SK-N-SH treated with all-trans-retinoic acid at 6 μM for 48 hours (cell line): ENCODE results near the gene PYGM.
A peak's percentile ranks its signal among the peaks of the same experiment; 100 is the strongest.

Experiments
- ATAC-seq: fragments of 200-7000 bp; cut with Tn5 transposase; 3 replicates; pipeline ENCODE4 v1.9.1; 2020; ENCODE audit warnings: mild to moderate bottlenecking, moderate library complexity
- ARNTL ChIP-seq: fragments of 450-650 bp; formaldehyde crosslinking; IDR thresholded peaks from 2 replicates; pipeline ENCODE4 v1.5.0; 2020; ENCODE audit warnings: low read depth, mild to moderate bottlenecking, moderate library complexity, borderline replicate concordance
- BACH2 ChIP-seq: fragments of 250-450 bp; sonication (Bioruptor Pico); IDR thresholded peaks from 2 replicates; pipeline ENCODE4 v1.9.0; 2021; ENCODE audit warnings: mild to moderate bottlenecking, borderline replicate concordance
- CSDC2 ChIP-seq: fragments of 250-450 bp; sonication (Bioruptor Pico); IDR thresholded peaks from 2 replicates; pipeline ENCODE4 v1.5.0; 2020; ENCODE audit warnings: mild to moderate bottlenecking, moderate library complexity
- ESRRG ChIP-seq: fragments of 250-450 bp; sonication (Bioruptor Pico); IDR thresholded peaks from 2 replicates; pipeline ENCODE4 v1.6.1; 2021; ENCODE audit warnings: mild to moderate bottlenecking
- GLIS3 ChIP-seq: fragments of 250-450 bp; sonication (Bioruptor Pico); IDR thresholded peaks from 2 replicates; pipeline ENCODE4 v1.5.0; 2020; ENCODE audit warnings: mild to moderate bottlenecking, moderate library complexity
- ISL1 ChIP-seq: fragments of 250-450 bp; sonication (Bioruptor Pico); IDR thresholded peaks from 2 replicates; pipeline ENCODE4 v2.1.2; 2022; ENCODE audit warnings: mild to moderate bottlenecking, moderate library complexity
- OSR1 ChIP-seq: fragments of 250-450 bp; sonication (Bioruptor Pico); IDR thresholded peaks from 2 replicates; pipeline ENCODE4 v1.8.0; 2022; ENCODE audit warnings: moderate library complexity, mild to moderate bottlenecking, inconsistent platforms
- PPARA ChIP-seq: fragments of 250-450 bp; sonication (Bioruptor Pico); IDR thresholded peaks from 2 replicates; pipeline ENCODE4 v1.5.0; 2020; ENCODE audit warnings: mild to moderate bottlenecking, borderline replicate concordance
- RARB ChIP-seq: fragments of 250-450 bp; sonication (Bioruptor Pico); IDR thresholded peaks from 2 replicates; pipeline ENCODE4 v1.8.0; 2021; ENCODE audit warnings: mild to moderate bottlenecking, moderate library complexity
- SNAI2 ChIP-seq: fragments of 250-450 bp; sonication (Bioruptor Pico); IDR thresholded peaks from 2 replicates; pipeline ENCODE4 v1.5.0; 2020; ENCODE audit warnings: mild to moderate bottlenecking, moderate library complexity
- TCF4 ChIP-seq: fragments of 250-450 bp; sonication (Bioruptor Pico); IDR thresholded peaks from 2 replicates; pipeline ENCODE4 v1.8.0; 2021; ENCODE audit warnings: mild to moderate bottlenecking, moderate library complexity, borderline replicate concordance
- TOX ChIP-seq: fragments of 250-450 bp; sonication (Bioruptor Pico); IDR thresholded peaks from 2 replicates; pipeline ENCODE4 v1.8.0; 2021; ENCODE audit warnings: mild to moderate bottlenecking, moderate library complexity, borderline replicate concordance
- ZC3H10 ChIP-seq: fragments of 250-450 bp; sonication (Bioruptor Pico); IDR thresholded peaks from 2 replicates; pipeline ENCODE4 v1.5.1; 2021; ENCODE audit warnings: mild to moderate bottlenecking, moderate library complexity
- ZFP30 ChIP-seq: fragments of 450-650 bp; formaldehyde crosslinking; IDR thresholded peaks from 2 replicates; pipeline ENCODE4 v1.5.0; 2022; ENCODE audit warnings: mild to moderate bottlenecking, moderate library complexity
- ZNF565 ChIP-seq: fragments of 450-650 bp; formaldehyde crosslinking; conservative IDR thresholded peaks from 2 replicates; pipeline ENCODE4 v1.5.0; 2020; ENCODE audit warnings: low read depth, mild to moderate bottlenecking, moderate library complexity
- ZNF70 ChIP-seq: fragments of 450-650 bp; formaldehyde crosslinking; IDR thresholded peaks from 2 replicates; pipeline ENCODE4 v1.5.0; 2020; ENCODE audit warnings: mild to moderate bottlenecking, moderate library complexity
- ZNF8 ChIP-seq: fragments of 450-650 bp; formaldehyde crosslinking; IDR thresholded peaks from 2 replicates; pipeline ENCODE4 v1.5.0; 2020; ENCODE audit warnings: mild to moderate bottlenecking, moderate library complexity
- TF ChIP-seq, protein P1 (sequence below): fragments of 250-450 bp; sonication (Bioruptor Pico); IDR thresholded peaks from 2 replicates; pipeline ENCODE4 v1.5.0; 2020; ENCODE audit warnings: mild to moderate bottlenecking, moderate library complexity
- TF ChIP-seq, protein P2 (sequence below): fragments of 250-450 bp; sonication (Bioruptor Pico); IDR thresholded peaks from 2 replicates; pipeline ENCODE4 v1.8.0; 2020; ENCODE audit warnings: mild to moderate bottlenecking, moderate library complexity, borderline replicate concordance
- TF ChIP-seq, protein P3 (sequence below): fragments of 250-450 bp; sonication (Bioruptor Pico); IDR thresholded peaks from 2 replicates; pipeline ENCODE4 v1.5.1; 2021; ENCODE audit warnings: mild to moderate bottlenecking, moderate library complexity
- TF ChIP-seq, protein P4 (sequence below): fragments of 250-450 bp; sonication (Bioruptor Pico); IDR thresholded peaks from 2 replicates; pipeline ENCODE4 v1.8.0; 2021; ENCODE audit warnings: low read depth, mild to moderate bottlenecking, moderate library complexity, borderline replicate concordance
- TF ChIP-seq, protein P5 (sequence below): fragments of 250-450 bp; sonication (Bioruptor Pico); IDR thresholded peaks from 2 replicates; pipeline ENCODE4 v1.5.1; 2020; ENCODE audit warnings: low read depth, mild to moderate bottlenecking, moderate library complexity

PYGM gene

DNA sequence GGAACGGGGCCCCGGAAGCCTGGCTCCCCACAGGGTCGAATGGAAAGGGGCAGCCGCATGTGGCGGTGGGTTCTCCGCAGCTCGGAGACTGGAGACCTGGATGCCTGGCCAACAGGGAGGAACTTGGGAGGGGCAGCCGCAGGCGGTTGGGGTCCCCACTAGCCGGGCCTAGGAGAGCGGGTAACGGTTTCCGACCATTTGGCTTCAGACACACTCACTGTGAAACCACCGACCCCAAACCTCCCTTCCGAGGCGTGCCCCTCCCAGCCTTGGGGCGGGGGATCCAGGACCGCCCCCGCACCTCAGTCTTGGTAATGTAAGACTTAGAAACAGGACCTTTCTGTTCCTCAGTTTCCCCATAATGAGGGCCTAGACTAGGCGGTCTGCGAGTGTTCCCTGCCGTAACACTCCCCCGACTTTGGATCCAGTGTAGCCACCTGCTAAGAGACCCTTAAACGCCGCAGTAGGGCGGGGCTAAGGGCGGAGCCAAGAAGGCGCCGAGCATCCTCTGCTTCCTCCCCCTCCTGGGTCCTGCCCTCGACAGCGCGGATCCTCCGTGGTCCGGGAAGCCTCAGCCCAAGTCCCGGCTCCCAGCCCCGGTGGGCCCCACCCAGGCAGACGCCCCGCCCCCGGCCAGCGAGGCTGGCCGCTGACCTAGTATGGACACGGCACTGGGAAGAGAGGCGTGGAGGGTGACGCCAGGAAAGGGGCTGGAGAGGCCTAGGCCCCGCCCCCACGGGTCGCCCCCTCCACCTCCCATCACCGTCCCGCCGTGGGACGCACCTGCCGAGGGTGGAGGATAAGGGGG lies 14.0 kb downstream of the PYGM start:
- ATAC-seq: peak; percentile 73

DNA sequence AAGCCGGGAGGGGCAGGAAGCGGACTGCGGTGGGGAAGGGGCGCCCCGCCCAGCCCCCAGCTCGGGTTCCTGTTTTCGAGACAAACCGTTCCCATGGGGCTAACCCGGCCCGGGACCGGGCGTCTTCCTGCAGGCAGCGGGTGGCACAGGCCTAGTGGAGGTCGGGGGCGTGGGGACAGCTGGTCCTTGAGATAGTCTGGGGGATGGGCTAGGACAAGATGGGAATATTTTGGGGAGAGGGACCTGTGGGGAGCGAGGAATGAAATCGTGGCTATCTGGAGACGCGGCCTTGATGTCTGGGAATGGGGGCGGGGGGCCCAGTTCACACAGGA lies 14.6 kb downstream of the PYGM start:
- ATAC-seq: no peak
- no peak for TF ChIP-seq RARB
- TF ChIP-seq, protein P1, sequence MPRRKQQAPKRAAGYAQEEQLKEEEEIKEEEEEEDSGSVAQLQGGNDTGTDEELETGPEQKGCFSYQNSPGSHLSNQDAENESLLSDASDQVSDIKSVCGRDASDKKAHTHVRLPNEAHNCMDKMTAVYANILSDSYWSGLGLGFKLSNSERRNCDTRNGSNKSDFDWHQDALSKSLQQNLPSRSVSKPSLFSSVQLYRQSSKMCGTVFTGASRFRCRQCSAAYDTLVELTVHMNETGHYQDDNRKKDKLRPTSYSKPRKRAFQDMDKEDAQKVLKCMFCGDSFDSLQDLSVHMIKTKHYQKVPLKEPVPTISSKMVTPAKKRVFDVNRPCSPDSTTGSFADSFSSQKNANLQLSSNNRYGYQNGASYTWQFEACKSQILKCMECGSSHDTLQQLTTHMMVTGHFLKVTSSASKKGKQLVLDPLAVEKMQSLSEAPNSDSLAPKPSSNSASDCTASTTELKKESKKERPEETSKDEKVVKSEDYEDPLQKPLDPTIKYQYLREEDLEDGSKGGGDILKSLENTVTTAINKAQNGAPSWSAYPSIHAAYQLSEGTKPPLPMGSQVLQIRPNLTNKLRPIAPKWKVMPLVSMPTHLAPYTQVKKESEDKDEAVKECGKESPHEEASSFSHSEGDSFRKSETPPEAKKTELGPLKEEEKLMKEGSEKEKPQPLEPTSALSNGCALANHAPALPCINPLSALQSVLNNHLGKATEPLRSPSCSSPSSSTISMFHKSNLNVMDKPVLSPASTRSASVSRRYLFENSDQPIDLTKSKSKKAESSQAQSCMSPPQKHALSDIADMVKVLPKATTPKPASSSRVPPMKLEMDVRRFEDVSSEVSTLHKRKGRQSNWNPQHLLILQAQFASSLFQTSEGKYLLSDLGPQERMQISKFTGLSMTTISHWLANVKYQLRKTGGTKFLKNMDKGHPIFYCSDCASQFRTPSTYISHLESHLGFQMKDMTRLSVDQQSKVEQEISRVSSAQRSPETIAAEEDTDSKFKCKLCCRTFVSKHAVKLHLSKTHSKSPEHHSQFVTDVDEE: no peak
- no peak for TF ChIP-seq SNAI2 (CRISPR knock-in tag)
- TF ChIP-seq ZNF8 (CRISPR knock-in tag): no peak
- no peak for TF ChIP-seq GLIS3 (CRISPR knock-in tag)
- TF ChIP-seq OSR1 (CRISPR knock-in tag): no peak
- TF ChIP-seq CSDC2 (CRISPR knock-in tag): no peak
- no peak for TF ChIP-seq PPARA
- no peak for TF ChIP-seq ISL1 (CRISPR knock-in tag)
- TF ChIP-seq TOX (CRISPR knock-in tag): no peak
- no peak for TF ChIP-seq ZNF70 (CRISPR knock-in tag)
- TF ChIP-seq ESRRG: no peak
- TF ChIP-seq, protein P2, sequence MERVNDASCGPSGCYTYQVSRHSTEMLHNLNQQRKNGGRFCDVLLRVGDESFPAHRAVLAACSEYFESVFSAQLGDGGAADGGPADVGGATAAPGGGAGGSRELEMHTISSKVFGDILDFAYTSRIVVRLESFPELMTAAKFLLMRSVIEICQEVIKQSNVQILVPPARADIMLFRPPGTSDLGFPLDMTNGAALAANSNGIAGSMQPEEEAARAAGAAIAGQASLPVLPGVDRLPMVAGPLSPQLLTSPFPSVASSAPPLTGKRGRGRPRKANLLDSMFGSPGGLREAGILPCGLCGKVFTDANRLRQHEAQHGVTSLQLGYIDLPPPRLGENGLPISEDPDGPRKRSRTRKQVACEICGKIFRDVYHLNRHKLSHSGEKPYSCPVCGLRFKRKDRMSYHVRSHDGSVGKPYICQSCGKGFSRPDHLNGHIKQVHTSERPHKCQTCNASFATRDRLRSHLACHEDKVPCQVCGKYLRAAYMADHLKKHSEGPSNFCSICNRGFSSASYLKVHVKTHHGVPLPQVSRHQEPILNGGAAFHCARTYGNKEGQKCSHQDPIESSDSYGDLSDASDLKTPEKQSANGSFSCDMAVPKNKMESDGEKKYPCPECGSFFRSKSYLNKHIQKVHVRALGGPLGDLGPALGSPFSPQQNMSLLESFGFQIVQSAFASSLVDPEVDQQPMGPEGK: no peak
- TF ChIP-seq, protein P3, sequence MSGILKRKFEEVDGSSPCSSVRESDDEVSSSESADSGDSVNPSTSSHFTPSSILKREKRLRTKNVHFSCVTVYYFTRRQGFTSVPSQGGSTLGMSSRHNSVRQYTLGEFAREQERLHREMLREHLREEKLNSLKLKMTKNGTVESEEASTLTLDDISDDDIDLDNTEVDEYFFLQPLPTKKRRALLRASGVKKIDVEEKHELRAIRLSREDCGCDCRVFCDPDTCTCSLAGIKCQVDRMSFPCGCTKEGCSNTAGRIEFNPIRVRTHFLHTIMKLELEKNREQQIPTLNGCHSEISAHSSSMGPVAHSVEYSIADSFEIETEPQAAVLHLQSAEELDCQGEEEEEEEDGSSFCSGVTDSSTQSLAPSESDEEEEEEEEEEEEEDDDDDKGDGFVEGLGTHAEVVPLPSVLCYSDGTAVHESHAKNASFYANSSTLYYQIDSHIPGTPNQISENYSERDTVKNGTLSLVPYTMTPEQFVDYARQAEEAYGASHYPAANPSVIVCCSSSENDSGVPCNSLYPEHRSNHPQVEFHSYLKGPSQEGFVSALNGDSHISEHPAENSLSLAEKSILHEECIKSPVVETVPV (CRISPR knock-in tag): no peak
- TF ChIP-seq, protein P4, sequence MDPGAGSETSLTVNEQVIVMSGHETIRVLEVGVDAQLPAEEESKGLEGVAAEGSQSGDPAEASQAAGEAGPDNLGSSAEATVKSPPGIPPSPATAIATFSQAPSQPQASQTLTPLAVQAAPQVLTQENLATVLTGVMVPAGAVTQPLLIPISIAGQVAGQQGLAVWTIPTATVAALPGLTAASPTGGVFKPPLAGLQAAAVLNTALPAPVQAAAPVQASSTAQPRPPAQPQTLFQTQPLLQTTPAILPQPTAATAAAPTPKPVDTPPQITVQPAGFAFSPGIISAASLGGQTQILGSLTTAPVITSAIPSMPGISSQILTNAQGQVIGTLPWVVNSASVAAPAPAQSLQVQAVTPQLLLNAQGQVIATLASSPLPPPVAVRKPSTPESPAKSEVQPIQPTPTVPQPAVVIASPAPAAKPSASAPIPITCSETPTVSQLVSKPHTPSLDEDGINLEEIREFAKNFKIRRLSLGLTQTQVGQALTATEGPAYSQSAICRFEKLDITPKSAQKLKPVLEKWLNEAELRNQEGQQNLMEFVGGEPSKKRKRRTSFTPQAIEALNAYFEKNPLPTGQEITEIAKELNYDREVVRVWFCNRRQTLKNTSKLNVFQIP (CRISPR knock-in tag): no peak
- TF ChIP-seq BACH2: no peak
- TF ChIP-seq ZC3H10 (CRISPR knock-in tag): no peak
- TF ChIP-seq TCF4 (CRISPR knock-in tag): no peak
- no peak for TF ChIP-seq ZNF565 (CRISPR knock-in tag)
- TF ChIP-seq, protein P5, sequence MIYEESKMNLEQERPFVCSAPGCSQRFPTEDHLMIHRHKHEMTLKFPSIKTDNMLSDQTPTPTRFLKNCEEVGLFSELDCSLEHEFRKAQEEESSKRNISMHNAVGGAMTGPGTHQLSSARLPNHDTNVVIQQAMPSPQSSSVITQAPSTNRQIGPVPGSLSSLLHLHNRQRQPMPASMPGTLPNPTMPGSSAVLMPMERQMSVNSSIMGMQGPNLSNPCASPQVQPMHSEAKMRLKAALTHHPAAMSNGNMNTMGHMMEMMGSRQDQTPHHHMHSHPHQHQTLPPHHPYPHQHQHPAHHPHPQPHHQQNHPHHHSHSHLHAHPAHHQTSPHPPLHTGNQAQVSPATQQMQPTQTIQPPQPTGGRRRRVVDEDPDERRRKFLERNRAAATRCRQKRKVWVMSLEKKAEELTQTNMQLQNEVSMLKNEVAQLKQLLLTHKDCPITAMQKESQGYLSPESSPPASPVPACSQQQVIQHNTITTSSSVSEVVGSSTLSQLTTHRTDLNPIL (CRISPR knock-in tag): no peak

More for the DNA sequence above, 14.0 kb downstream of the PYGM start:
- TF ChIP-seq, protein P4 (CRISPR knock-in tag): no peak
- TF ChIP-seq TOX (CRISPR knock-in tag) (no peak), PPARA (no peak), ZFP30 (CRISPR knock-in tag) (no peak), SNAI2 (CRISPR knock-in tag) (no peak), BACH2 (no peak), TCF4 (CRISPR knock-in tag) (no peak), ARNTL (CRISPR knock-in tag) (no peak), ZNF8 (CRISPR knock-in tag) (no peak), ZNF565 (CRISPR knock-in tag) (no peak)
- TF ChIP-seq, protein P2: no peak
